ENCODE measurements around the gene ANKRD33B. TPM values are rescaled to one million over a fixed set of nuclear protein-coding genes. Genes with fewer than 3 reads are reported as not detected.

The ANKRD33B gene
- total RNA-seq, 1 experiment from 2014 or later, result 3.1 TPM

- Mint-ChIP-seq H3K4me3 (ENCODE audit: unreplicated experiment) (no peak overlapping the region), H3K27ac (ENCODE audit: low read depth, unreplicated experiment) (no peak overlapping the region), H3K36me3 (ENCODE audit: insufficient read depth, unreplicated experiment) (peaks cover 11% of the 10 kb centered on the region), H3K4me1 (ENCODE audit: insufficient read depth, unreplicated experiment) (no peaks in the 10 kb centered on the region), H3K9me3 (ENCODE audit: unreplicated experiment) (no peaks in the 10 kb centered on the region), H3K27me3 (ENCODE audit: insufficient read depth, unreplicated experiment) (no peaks in the 10 kb centered on the region)
- intact Hi-C loops (cut with micrococcal nuclease), result no loop called here
- CTCF ChIA-PET, result interaction anchor here (0.8 kb wide), 1 partner anchor 15 kb away, joined by 4 read pairs; no protein-coding TSS in a partner anchor
- TF ChIP-seq CTCF (IDR thresholded peaks at IDR 0.05; ENCODE audit: unreplicated experiment), result no peak
- DNase-seq (ENCODE audit: unreplicated experiment), result no peak
- POLR2A ChIA-PET, result no interaction called here
- BruUV-seq (replicated peaks), result no TSS peak
Observed at GRCh38 chr5:10653751-10654400, 90.0 kb downstream of the ANKRD33B start.

GRCh38 chr5:10654566-10654965 is 90.7 kb downstream of the ANKRD33B start:
- Mint-ChIP-seq H3K27me3 (ENCODE audit: insufficient read depth, unreplicated experiment) (no peaks in the 10 kb centered on the region), H3K4me3 (ENCODE audit: unreplicated experiment) (no peak overlapping the region), H3K9me3 (ENCODE audit: unreplicated experiment) (no peaks in the 10 kb centered on the region), H3K36me3 (ENCODE audit: insufficient read depth, unreplicated experiment) (peaks cover 11% of the 10 kb centered on the region), H3K4me1 (ENCODE audit: insufficient read depth, unreplicated experiment) (no peaks in the 10 kb centered on the region), H3K27ac (ENCODE audit: low read depth, unreplicated experiment) (no peak overlapping the region)
- intact Hi-C loops (cut with micrococcal nuclease), result no loop called here
- ChIA-PET POLR2A (no interaction called here), CTCF (no interaction called here)
- BruUV-seq (replicated peaks), result no TSS peak
- no peak for DNase-seq (ENCODE audit: unreplicated experiment)
- no peak for TF ChIP-seq CTCF (IDR thresholded peaks at IDR 0.05; ENCODE audit: unreplicated experiment)

- intact Hi-C loops (cut with micrococcal nuclease), result no loop called here
- H3K9me3 Mint-ChIP-seq (ENCODE audit: unreplicated experiment), result no peaks in the 10 kb centered on the region
- ChIA-PET POLR2A (no interaction called here), CTCF (interaction anchor here (0.6 kb wide), 1 partner anchor 1244 kb away, joined by 3 read pairs; no protein-coding TSS in a partner anchor)
- DNase-seq (ENCODE audit: unreplicated experiment), result peak; percentile 88
- TF ChIP-seq CTCF (IDR thresholded peaks at IDR 0.05; ENCODE audit: unreplicated experiment), result no peak
- H3K36me3 Mint-ChIP-seq (ENCODE audit: insufficient read depth, unreplicated experiment), result peaks cover 8% of the 10 kb centered on the region
- no peak overlapping the region for H3K27ac Mint-ChIP-seq (ENCODE audit: low read depth, unreplicated experiment)
- BruUV-seq (replicated peaks), result no TSS peak
- H3K4me1 Mint-ChIP-seq (ENCODE audit: insufficient read depth, unreplicated experiment), result no peaks in the 10 kb centered on the region
- H3K27me3 Mint-ChIP-seq (ENCODE audit: insufficient read depth, unreplicated experiment), result no peaks in the 10 kb centered on the region
- no peak overlapping the region for H3K4me3 Mint-ChIP-seq (ENCODE audit: unreplicated experiment)
Observed at GRCh38 chr5:10655161-10655971, 91.5 kb downstream of the ANKRD33B start.

- H3K36me3 Mint-ChIP-seq (ENCODE audit: insufficient read depth, unreplicated experiment), result peaks cover under 1% of the 10 kb centered on the region
- no peaks in the 10 kb centered on the region for H3K27me3 Mint-ChIP-seq (ENCODE audit: insufficient read depth, unreplicated experiment)
- BruUV-seq (replicated peaks), result no TSS peak
- POLR2A ChIA-PET, result no interaction called here
- H3K4me3 Mint-ChIP-seq (ENCODE audit: unreplicated experiment), result no peak overlapping the region
- no peak for TF ChIP-seq CTCF (IDR thresholded peaks at IDR 0.05; ENCODE audit: unreplicated experiment)
- peak; percentile 49 for DNase-seq (ENCODE audit: unreplicated experiment)
- no peaks in the 10 kb centered on the region for H3K9me3 Mint-ChIP-seq (ENCODE audit: unreplicated experiment)
- intact Hi-C loops (cut with micrococcal nuclease), result no loop called here
- no peak overlapping the region for H3K27ac Mint-ChIP-seq (ENCODE audit: low read depth, unreplicated experiment)
- CTCF ChIA-PET, result interaction anchor here (0.6 kb wide), 1 partner anchor 1243 kb away, joined by 3 read pairs; no protein-coding TSS in a partner anchor
- no peaks in the 10 kb centered on the region for H3K4me1 Mint-ChIP-seq (ENCODE audit: insufficient read depth, unreplicated experiment)
Observed at GRCh38 chr5:10655972-10656830, 92.3 kb downstream of the ANKRD33B start.
